Measurements from ENCODE around the gene DUS1L.

DUS1L gene

DNA sequence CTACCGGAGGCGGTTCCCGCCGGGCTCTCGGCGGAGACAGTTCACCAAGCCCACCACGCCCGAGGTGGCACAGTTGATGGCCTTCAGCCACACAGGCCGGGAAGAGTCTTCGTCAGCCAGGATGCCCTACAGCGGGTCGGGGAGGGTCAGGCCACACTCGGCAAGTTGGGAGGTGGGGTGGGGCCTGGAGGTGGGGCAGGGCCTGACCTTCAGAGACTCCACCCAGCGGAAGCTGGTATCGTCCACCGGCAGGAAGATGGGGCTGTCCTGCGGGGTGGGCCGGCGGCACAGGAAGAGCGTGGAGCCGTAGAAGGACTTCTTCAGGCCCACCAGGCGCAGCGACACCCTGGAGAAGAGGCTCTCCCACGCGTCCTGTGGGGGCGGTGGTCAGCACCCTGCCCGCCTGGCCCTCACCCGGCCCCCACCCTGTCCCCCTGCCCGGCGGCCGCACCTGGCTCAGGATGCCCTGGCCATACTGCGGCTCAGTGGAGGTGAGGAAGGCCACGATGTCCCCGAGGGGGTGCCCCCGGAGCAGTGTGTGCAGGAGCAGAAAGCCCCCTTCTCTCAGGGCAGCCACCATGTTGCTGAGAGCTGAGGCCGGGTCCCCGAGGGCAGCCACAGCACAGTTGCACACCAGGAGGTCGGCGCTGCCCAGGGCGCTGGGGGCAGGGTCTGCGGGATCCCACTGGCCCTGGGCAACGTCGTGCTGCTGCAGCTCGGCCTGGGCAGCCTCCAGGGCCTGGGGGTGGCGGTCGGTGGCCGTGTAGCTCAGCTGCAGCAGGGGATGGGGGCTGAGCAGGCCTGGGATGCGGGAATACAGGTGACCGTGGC lies 19.6 kb upstream of the DUS1L start:
- no peak overlapping the region for H3K4me2 ChIP-seq (ENCODE audit: low read depth, low read length)
- no peak overlapping the region for H3K27ac ChIP-seq (ENCODE audit: low read length)
- TF ChIP-seq EZH2 (optimal IDR thresholded peaks at IDR 0.05; ENCODE audit: low read depth, low read length) (no peak), EZH2phosphoT487 (IDR thresholded peaks at IDR 0.05; ENCODE audit: low read length) (no peak)
- TF ChIP-seq, protein P1, sequence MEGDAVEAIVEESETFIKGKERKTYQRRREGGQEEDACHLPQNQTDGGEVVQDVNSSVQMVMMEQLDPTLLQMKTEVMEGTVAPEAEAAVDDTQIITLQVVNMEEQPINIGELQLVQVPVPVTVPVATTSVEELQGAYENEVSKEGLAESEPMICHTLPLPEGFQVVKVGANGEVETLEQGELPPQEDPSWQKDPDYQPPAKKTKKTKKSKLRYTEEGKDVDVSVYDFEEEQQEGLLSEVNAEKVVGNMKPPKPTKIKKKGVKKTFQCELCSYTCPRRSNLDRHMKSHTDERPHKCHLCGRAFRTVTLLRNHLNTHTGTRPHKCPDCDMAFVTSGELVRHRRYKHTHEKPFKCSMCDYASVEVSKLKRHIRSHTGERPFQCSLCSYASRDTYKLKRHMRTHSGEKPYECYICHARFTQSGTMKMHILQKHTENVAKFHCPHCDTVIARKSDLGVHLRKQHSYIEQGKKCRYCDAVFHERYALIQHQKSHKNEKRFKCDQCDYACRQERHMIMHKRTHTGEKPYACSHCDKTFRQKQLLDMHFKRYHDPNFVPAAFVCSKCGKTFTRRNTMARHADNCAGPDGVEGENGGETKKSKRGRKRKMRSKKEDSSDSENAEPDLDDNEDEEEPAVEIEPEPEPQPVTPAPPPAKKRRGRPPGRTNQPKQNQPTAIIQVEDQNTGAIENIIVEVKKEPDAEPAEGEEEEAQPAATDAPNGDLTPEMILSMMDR (IDR thresholded peaks at IDR 0.05; ENCODE audit: low read length) = no peak
- peaks cover 10% of the 10 kb centered on the region; the same call in 1 of the 2 replicates for H3K79me2 ChIP-seq (ENCODE audit: low read length)
- H3K27me3 ChIP-seq (replicated peaks; ENCODE audit: insufficient read depth, low read length) = no peaks in the 10 kb centered on the region
- no peaks in the 10 kb centered on the region for H3F3A ChIP-seq (ENCODE audit: insufficient read depth, low read length)
- DNase-seq = no peak
- H3K9me2 ChIP-seq (replicated peaks; ENCODE audit: insufficient read depth, low read length) = no peaks in the 10 kb centered on the region
- no peaks in the 10 kb centered on the region for H4K20me1 ChIP-seq (ENCODE audit: insufficient read depth, low read length)
- peaks cover 14% of the 10 kb centered on the region for H3K36me3 ChIP-seq (replicated peaks; ENCODE audit: insufficient read depth, low read length)
- H2AFZ ChIP-seq (ENCODE audit: low read length) = no peak overlapping the region
- H3K4me1 ChIP-seq (ENCODE audit: low read length) = no peaks in the 10 kb centered on the region
- no peak overlapping the region for H3K9ac ChIP-seq (ENCODE audit: low read length)
- H3K9me3 ChIP-seq (replicated peaks; ENCODE audit: insufficient read depth, low read length) = no peaks in the 10 kb centered on the region
- H3K4me3 ChIP-seq (ENCODE audit: low read length) = no peak overlapping the region

DNA sequence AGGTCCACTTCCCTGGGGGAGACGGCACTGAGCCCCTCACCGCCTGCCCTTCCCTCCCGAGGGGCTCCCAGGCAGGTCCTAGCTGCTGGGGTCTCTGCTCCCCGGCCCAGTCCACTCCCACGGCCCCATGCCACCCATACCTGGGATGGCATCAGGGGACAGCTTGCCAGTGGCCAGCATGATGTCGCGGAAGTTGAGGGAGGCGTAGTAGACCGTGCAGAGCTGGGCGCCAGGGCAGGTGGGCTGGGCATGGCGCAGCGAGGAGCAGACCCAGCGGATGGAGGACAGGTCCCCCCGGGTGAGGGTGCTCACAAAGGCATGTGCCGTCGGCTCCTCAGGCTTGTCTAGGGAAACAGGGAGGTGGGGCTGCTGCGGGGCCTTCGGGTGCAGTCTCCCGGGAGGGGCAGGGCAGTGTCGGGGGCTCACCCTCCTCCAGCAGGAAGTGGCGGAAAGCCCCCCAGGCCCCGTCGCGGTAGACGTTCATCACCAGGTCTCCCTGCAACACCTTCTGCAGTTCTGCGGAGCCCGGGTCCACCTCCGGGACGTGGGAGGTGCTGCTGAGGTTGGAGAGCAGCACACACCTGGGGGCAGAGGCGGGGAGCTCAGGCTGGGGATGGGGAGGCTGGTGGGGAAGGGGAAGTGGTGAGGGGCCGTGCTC lies 18.9 kb upstream of the DUS1L start:
- Histone ChIP-seq H3K9me3 (replicated peaks; ENCODE audit: insufficient read depth, low read length) (no peaks in the 10 kb centered on the region), H4K20me1 (ENCODE audit: insufficient read depth, low read length) (no peaks in the 10 kb centered on the region), H3K9me2 (replicated peaks; ENCODE audit: insufficient read depth, low read length) (no peaks in the 10 kb centered on the region), H3F3A (ENCODE audit: insufficient read depth, low read length) (no peaks in the 10 kb centered on the region), H3K4me2 (ENCODE audit: low read depth, low read length) (no peak overlapping the region), H3K79me2 (ENCODE audit: low read length) (peaks cover 10% of the 10 kb centered on the region; the same call in 1 of the 2 replicates), H3K4me1 (ENCODE audit: low read length) (no peaks in the 10 kb centered on the region), H3K27me3 (replicated peaks; ENCODE audit: insufficient read depth, low read length) (no peaks in the 10 kb centered on the region), H3K36me3 (replicated peaks; ENCODE audit: insufficient read depth, low read length) (peaks cover 18% of the 10 kb centered on the region), H3K27ac (ENCODE audit: low read length) (no peak overlapping the region), H3K9ac (ENCODE audit: low read length) (no peak overlapping the region), H3K4me3 (ENCODE audit: low read length) (no peak overlapping the region), H2AFZ (ENCODE audit: low read length) (no peak overlapping the region)
- no peak for DNase-seq
- TF ChIP-seq, protein P1 (IDR thresholded peaks at IDR 0.05; ENCODE audit: low read length) = no peak
- TF ChIP-seq EZH2phosphoT487 (IDR thresholded peaks at IDR 0.05; ENCODE audit: low read length) (no peak), EZH2 (optimal IDR thresholded peaks at IDR 0.05; ENCODE audit: low read depth, low read length) (no peak)

DNA sequence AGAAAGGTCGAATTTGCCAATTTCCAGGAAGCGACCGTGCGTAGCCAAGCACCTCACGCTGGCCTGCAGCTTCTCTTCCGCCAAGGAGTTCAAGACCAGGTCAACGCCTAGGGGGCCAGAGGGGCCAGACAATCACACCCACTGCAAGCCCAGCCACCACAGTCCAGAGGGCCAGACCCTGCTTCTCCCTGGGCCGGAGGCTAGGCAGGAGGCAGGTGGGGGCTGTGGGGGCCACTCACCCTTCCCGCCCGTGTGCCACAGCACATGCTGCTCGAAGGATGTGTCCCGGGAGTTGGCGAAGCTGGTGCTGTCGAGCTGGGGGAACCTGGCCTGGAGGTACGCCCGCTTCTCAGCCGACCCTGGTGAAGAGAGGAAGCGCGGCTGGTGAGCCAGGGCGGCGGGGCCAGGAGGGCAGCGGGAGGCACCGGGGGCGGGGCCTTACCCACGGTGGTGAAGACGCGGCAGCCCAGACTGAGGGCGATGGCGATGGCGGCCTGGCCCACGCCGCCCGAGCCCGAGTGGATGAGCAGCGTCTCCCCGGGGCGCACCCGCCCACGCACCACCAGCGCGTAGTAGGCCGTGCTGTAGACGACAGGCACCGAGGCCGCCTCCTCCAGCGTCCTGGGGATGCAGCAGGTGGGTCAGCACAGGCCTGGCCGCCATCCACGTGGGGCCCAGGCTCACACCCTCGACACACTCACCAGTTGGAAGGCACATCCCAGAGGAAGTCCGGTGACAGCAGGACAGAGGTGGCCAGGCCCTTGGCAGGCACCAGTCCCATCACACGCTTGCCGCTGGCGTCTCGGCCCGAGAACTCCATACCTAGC lies 18.1 kb upstream of the DUS1L start:
- no peak overlapping the region for H3K9ac ChIP-seq (ENCODE audit: low read length)
- peaks cover 13% of the 10 kb centered on the region for H3K36me3 ChIP-seq (replicated peaks; ENCODE audit: insufficient read depth, low read length)
- H3F3A ChIP-seq (ENCODE audit: insufficient read depth, low read length) = no peaks in the 10 kb centered on the region
- H3K9me2 ChIP-seq (replicated peaks; ENCODE audit: insufficient read depth, low read length) = no peaks in the 10 kb centered on the region
- no peaks in the 10 kb centered on the region for H4K20me1 ChIP-seq (ENCODE audit: insufficient read depth, low read length)
- no peak overlapping the region for H3K4me3 ChIP-seq (ENCODE audit: low read length)
- no peaks in the 10 kb centered on the region for H3K4me1 ChIP-seq (ENCODE audit: low read length)
- H3K4me2 ChIP-seq (ENCODE audit: low read depth, low read length) = no peak overlapping the region
- H3K9me3 ChIP-seq (replicated peaks; ENCODE audit: insufficient read depth, low read length) = no peaks in the 10 kb centered on the region
- no peak overlapping the region for H2AFZ ChIP-seq (ENCODE audit: low read length)
- DNase-seq = no peak
- H3K27me3 ChIP-seq (replicated peaks; ENCODE audit: insufficient read depth, low read length) = no peaks in the 10 kb centered on the region
- H3K27ac ChIP-seq (ENCODE audit: low read length) = no peak overlapping the region
- TF ChIP-seq EZH2 (optimal IDR thresholded peaks at IDR 0.05; ENCODE audit: low read depth, low read length) (no peak), EZH2phosphoT487 (IDR thresholded peaks at IDR 0.05; ENCODE audit: low read length) (no peak)
- TF ChIP-seq, protein P1 (IDR thresholded peaks at IDR 0.05; ENCODE audit: low read length) = no peak
- H3K79me2 ChIP-seq (ENCODE audit: low read length) = peaks cover 4% of the 10 kb centered on the region; the same call in 1 of the 2 replicates
